ENCODE measurements around the gene PAFAH1B1.

The PAFAH1B1 gene

DNA sequence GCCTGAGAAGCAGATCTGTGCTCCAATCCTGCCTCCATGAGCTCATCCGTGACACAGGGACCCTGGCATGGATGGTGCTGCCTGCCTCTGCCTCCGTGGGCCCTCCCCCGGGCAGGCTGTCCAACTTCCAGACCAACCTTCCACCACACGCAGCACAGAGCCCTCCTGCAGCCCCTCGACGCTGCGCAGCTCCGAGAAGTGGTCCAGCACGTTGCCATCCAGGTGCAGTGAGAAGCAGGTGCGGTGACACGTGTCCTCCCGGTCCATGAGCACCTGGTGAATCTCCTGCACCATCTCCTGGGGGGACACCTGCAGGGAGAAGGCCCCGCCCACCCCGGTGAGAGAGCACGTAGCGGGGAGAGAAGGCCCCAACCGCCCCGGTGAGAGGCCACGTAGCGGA is 109.7 kb downstream of the PAFAH1B1 start:
- DNase-seq (ENCODE audit: low read depth) = no peak

DNA sequence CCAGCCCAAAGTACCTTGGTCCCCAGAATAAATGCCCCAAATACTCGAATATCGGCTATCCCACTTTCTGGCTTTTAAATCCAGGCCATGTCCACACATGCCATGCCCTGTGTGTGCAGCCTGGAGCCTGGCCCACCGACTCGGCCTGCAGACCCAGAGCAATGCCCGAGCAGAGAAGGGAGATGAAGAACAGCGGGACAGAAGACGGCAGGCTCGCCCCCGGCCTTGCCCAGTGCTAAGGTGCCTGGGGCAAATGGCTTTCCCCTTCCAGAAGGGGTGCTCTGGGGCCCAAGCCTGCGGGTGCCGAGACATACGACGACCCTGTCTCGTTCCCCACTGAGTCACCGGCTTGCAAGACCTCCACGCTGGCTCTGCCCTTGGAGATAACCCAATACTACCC is 110.2 kb downstream of the PAFAH1B1 start:
- no peak for DNase-seq (ENCODE audit: low read depth)

DNA sequence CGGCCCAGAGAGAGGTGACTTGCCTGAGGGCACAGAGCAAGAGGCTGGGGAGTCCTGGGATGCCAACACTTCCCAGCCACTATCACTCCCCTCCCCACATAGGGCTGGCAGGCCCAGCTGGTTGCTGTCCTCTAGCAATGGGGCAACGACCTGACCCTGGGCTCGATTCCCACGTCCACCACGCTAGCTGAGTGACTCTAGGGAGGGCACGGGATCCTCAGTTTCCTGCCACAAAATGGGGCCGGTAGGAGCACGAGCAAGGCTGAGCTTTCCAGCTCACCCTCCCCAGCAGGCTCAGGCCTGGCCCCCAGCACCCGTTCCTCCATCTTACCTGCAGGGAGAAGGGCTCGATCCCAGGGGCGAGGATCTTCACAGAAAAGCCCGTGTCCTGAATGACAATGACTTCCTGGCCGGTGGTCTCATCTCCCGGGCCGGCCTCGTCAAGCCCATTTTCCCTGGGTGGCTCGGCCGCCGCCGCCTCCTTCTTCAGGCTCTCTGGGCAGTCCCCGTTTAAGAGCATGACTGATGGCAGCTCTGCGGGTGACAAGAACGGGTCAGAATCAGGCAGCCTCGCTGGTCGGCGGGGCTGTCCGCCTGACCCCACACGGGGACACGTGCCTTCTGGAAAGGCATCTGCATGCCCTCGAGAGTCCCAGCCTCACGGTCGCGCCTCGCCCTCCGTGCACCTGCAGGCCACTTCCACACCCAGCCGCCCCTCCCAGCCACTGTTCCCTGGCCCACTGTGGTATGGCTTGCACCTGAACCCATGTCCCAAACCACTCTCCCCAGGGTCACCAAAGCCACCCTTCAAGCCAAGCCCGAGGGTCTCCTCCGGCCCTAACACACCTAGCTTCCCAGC is 110.8 kb downstream of the PAFAH1B1 start:
- DNase-seq (ENCODE audit: low read depth) = no peak

DNA sequence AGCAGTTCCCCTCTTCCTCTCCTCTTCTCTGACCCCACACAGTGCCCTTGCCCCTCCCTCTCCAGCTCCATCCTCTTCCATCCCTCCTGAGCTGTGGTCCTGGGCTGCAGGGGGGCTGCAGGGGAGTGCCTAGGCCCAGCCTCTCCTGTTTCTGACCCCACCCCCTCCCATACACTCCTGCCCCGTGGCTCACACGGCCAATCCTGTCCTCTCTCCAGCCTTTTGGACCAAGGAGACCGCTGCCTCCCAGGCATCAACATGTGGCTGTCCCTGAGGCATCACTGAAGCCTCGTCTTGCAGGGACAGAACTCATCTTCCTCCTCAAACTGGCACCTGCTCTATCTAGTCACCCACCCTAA is 111.4 kb downstream of the PAFAH1B1 start:
- no peak for DNase-seq (ENCODE audit: low read depth)

DNA sequence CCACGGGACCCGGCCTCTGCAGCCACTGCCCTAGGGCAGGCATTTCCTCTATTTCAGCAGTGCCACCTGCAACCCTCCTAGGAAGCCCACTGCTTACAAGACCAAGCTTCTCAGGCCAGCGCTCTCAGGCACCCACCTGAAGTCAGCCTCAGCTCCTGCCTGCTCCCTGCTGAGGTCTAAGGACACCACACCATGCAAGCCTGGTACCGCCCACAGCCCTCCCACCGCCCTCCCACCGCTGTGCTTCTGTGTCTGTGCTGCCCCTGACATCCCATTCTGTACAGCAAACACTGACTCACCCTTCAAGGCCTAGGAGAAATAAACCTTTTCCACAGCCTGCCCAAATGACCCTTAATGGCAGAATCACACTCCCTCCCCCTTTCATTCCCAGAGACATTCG is 111.8 kb downstream of the PAFAH1B1 start:
- no peak for DNase-seq (ENCODE audit: low read depth)

DNA sequence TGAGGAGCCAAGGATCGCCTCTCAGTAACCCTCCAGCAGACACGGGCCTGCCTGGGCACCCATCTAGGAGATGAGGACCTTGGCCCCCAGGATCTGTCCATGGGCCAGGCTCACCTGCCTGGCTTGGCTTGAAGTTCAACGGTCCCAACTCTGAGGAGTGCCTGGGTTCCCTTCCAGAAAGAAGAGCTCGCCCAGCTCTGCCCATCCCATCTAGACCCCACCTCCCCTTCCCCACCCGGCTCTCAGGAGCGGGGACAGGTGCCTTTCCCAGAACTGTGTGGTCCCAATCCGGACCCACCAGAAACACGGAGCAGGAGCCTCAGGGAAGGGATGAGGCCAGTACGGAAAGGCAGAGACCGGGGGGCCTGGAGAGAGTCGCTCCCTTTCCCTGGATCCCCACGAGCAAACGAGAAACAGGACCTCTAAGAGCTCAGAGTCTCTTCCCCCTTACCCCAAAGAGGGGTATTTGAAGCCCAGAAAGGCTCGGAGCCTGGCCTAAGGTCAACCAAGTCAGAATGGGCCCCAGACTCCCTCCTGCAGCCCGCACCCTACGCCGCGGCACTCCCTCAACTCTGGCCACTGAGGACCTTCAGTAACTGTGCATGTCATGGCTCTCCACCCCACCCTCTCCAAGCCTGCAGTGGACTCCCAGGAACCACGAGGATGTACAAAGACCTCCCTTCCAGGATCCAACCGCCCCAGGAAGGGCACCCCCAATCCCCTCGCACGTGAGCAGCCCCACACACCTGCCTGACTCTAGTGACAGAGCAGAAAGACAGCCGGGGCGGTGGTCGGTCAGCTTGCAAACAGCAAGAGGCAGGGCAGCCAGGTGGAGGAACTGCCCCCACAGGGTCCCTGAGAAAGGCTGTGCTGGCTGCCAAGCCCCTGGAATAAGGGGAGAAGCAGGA is 112.7 kb downstream of the PAFAH1B1 start:
- no peak for DNase-seq (ENCODE audit: low read depth)

DNA sequence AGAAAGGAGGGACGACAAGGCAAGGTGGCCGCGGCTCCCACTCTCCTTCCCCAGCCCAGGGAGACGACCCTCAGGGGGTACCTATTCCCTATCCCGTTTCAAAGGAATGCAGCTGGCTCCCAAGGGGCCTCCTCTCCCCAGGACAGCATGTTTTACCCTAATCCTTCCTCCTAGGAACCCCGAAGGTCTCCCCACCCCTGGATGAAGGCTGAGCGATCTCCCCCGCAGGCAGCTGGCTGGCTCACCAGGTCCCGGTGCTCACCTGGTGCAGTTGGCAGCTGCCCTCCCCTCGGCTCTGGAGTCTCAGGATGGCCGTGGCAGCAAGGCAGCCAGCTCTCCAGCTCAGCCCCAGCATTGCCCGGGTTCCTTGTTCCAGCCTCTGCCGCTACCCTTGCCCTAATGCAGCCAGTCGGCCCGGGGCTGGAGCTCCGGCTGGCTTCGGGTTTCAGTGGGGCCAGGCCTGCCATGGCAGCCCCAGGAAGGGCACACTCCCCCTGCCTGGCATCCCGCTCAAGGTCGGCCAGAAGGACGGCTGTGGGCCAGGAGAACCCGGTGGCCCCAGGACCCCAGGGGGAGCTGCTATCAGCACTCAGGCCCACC is 113.6 kb downstream of the PAFAH1B1 start:
- no peak for DNase-seq (ENCODE audit: low read depth)

DNA sequence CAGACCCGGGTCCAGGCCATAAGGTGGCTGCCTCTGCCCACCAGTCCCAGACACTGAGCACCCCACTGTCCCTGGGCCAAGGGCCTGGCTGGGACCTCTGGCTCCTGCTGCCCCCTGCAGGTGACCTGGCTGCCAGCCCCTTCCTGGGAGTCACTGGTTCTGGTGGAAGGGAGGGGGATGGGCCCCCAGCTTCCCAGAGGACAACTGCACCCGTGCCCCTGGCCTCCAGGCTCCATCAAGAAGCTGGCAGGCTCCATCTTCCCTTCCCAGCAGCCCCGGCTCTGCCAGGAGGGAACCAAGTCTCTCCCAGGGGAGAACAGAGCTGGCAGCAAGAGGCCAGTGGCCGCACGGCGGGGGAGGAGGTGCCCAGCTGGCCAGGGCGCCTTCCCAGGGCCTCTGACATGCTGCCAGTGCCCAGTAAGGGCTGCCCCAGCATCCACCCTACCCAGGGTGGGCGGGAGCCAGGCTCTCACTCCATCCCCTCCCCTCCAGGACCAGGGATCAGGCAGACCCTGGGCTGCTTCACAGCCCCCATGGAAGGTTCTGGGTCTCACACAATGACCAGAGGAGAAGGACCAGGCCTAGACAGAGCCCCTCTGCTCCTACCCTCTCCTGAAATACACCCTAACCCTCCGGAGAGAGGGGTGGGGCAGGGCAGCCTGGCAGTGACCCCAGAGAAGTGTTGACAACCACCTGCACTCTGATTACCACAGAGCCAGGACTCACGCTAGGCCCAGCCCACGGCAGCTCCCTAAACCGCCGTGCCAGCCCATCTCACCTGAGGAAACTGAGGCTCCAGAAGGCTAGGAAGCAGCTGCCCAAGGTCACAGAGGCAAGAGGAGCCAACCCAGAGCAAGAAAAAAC is 114.5 kb downstream of the PAFAH1B1 start:
- no peak for DNase-seq (ENCODE audit: low read depth)

DNA sequence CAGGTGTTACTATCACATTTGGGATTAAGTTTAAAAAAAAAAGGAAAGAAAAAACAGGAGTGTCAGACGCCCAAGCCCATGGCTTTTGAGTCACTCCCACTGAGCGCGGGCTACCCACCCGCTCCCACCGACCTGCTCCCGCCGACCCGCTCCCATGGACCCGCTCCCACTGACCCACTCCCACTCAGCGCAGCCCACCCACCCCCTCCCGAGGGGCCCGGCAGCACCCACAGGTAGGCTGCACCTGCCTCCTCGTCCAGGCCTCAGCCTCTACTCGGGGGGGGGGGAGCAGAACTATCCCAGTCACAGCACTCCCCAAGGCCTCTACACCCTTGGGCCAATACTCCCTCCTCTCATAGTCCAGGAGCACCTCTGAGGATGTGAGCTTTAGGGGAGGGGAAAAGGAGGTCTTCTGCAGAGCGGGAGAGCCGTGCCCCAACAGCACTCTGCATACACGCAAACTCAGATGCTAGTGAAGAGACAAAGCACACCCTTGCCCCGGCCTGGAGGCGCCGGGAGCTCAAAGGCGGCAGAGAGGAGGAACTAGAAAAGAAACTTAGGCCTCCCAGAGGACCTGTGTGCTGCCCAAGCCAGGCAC is 115.2 kb downstream of the PAFAH1B1 start:
- no peak for DNase-seq (ENCODE audit: low read depth)

DNA sequence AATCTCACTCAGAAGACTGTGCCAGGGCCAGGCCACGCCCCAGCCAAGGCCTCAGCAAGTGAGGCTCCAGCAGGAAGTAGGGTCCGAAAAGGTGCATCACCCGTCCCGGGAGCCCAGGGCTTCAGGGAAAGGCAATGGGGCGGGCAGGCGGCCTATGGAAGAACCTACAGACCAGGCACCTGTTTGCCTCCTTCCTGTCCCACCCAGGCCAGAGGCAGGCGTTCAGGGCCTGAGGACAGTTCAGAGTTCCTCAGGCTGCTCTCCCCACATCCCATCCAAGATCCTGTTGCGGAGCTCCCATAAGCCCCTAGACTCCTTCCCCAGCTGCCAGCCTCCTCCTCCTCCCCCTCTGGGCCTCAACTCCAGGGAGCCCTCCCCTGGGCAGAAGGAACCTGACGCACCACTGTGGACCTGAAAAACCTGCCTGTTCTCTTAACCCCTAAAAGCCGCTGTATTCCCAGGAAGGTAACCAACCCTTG is 115.8 kb downstream of the PAFAH1B1 start:
- DNase-seq (ENCODE audit: low read depth) = no peak

DNA sequence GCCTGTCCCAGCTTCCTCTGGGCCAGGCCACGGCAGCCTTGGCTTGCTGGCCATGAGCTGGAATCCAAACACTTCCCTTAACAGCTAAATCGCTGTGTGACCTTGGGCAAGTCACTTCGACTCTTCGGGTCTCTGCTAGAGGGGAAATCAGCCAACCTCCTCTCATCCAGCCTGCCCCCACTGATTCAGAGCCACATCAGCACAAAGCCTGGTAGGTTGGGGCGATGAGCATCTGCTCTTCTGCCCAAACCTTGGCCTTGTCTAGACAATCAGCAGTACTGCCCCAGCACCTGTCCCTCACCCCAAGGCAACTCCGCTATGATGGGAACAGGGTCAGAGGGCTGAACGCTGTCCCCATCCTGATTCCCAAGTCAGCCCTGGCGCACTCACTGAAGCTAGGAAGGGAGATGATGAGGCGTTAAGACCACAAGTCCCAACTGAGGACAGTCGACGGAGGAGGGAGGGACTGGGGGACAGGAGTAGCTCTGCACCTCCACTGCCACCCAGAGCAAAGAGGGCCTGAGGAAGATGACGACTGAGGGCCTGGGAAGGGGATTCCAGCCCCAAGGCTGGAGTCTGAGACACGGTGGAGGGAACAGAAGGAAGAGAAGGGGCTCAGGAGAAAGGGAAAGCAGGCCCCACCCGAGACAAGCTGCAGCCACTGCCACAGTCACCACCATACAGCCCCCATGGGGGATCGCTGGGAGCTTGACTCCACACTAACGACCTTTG is 116.8 kb downstream of the PAFAH1B1 start:
- no peak for DNase-seq (ENCODE audit: low read depth)

DNA sequence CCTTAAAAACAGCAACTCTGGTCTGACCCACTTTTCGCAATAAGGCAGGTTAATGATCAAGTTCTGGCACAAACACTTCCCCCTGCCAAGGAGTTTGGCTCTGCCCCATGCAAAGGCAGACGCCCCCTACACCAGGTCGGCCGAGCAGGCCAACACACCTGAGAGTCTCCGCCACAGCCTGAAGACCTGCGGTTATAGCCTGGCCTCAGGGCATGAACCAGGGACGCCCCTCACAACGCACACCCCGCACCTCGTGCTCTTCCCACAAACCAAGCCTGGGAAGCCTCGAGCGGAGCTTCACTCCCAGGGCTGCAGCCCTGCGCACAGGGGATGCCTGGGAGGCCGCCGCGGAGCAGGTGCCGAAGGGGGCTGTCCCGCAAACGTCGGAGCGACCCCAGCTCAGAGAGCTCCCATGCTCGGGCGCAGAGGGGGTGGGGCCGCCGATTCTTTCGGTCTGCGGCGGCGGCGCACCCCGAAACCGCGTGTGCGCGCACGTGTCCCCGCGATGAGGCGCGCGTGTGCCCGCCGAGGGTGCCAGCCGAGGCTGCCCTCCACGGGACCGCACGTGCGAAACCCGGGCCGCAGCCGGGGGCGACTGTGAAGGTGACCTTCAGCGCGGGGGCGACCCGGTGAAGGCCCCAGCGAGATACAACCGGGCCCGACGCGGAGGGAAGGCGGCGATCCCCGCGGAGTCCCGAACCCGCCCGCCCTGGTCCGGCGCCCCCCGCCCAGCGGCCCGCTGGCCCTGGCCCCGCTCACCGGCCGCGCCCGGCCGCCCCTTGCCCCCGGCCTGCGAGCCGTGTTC is 117.6 kb downstream of the PAFAH1B1 start:
- DNase-seq (ENCODE audit: low read depth) = no peak

DNA sequence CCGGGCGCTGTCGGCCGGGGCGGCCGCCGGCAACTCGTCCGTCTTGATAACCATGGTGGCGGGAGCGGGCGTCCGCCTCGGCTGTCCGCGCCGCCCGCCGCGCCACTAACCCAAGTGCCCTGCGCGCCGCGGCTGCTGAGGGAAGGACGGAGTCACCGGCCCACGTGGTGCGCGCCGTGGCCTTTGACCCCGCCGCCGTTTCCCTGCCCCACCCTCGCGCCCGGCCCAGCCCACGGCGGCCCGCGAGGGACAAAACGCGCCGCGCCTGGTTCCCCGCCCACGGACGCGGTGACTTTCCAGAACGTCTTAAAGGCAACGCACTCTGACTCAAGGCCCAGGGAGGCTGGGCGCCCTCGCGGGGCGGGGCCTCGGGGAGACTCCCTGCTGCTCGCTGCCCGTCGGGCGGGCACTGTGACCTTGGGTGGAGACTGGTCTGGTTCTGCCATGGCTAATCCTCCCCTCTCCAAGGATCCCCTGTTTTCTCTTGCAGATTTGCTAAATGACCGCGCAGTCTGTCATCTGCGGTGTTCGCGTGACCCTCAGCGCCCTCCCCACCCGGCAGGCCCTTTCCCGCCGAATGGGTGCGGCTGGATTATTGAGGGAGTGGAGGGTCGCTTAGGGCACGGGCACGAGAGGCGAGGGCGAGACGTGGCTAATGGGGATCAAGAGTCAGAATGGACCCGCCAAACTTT is 118.3 kb downstream of the PAFAH1B1 start, which contains the start of gene CLUH:
Gene CLUH, minus strand, starts transcription at position 157 of the 692 bp plus-strand sequence. Its CDS starts 103 bp downstream, at position 54.
- DNase-seq (ENCODE audit: low read depth) = peak; percentile 92

DNA sequence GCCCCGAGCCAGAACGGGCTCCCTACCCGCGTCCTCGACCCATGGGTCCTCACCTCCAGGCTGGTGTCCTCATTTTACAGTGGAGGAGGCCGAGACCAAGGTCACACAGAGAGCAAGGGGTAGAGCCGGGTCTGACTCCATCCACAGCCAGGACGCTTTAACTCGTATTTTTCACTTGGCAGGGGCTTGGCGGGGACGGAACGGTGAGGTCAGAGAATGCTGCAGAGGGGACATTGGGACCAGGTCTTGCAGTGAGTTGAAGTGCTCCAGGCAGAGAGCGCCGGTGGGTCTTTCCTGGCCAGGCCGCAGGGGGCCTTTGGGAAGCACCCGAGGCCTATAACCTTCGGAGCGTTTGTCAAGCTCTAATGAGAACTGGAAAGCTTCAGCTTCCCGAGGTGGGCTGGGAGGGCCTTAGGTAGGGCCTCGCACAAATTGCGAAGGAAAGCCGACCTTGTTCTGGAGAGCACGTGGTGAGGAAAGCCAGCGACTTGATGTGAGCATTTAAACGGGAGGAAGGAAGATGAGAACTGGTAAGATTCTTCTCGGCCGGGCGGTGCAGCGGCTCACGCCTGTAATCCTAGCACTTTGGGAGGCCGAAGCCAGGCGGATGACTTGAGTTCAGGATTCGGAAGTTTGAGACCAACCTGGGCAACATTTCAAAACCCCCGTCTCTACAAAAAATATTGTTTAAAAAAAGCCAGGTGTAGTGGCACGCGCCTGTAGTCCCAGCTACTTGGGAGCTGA is 119.0 kb downstream of the PAFAH1B1 start:
- DNase-seq (ENCODE audit: low read depth) = no peak

DNA sequence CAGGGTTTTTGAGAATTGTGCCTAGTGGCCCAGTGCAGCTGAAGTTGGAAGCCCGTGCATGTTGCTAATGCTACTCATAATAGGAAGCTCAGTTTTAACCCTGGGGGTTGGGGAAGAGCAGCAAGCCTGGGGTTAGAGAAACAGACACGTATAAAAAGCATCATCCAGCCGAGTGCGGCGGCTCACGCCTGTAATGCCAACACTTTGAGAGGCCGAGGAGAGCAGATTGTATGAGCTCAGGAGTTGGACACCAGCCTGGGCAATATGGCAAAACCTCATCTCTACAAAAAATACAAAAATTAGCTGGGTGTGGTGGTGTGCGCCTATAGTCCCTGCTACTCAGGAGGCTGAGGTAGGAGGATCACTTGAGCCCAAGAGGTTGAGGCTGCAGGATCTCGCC is 120.4 kb downstream of the PAFAH1B1 start:
- DNase-seq (ENCODE audit: low read depth) = no peak

DNA sequence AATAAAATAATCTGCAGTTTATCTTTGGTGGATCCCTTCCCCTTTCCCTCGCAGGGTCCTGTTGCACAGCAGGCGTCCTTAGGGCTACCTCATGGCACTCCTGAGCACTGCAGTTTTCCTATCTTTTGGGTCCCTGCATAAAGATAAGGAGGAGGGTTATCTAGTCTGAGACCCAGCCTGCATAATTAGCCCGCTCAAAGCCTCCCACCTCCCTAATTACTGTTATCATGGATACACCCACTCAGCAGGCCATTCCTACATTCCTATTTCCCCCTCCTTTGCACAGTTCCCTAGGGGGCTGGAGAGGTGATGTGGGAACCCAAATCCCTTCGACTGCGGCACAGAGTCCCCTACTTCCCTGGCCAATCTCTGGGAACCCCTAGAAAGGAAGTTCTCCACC is 123.2 kb downstream of the PAFAH1B1 start:
- DNase-seq (ENCODE audit: low read depth) = no peak

DNA sequence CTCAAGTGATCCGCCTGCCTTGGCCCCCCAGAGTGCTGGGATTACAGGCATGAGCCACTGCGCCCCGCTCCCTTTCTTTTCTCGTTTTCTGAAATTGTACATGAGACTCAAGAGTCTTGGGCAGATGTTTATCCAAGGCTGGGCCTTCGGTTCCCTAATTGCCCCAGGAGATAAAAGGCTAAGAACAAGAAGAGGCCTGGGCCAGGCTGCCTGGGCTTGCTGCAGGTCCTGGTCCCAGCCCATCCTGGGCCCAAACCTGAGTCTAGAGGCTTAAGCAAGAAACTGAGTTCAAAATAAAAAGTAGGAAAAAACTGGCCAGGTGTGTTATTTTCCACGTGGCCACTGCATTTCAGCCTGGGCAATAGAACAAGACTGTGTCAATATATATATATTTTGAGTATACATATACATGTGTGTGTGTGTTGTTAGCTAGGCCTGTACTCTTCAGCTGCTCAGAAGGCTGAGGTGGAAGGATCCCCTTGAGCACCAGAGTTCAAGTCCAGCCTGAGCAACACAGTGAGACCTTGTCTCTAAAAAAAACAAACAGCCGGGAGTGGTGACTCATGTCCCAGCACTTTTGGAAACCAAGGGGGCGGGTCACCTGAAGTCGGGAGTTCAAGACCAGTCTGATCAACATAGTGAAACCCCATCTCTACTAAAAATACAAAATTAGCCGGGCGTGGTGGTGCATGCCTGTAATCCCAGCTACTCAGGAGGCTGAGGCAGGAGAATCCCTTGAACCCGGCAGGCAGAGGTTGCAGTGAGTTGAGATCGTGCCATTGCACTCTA is 124.9 kb downstream of the PAFAH1B1 start:
- no peak for DNase-seq (ENCODE audit: low read depth)

Measured in stimulated activated CD8-positive, alpha-beta memory T cell treated with anti-CD3 and anti-CD28 coated beads, Interleukin-15, amount 100 ng/mL, for 24 hours (primary cell).